Activated CD8-positive, alpha-beta memory T cell treated with anti-CD3 and anti-CD28 coated beads, Interleukin-2, amount 10 ng/mL, durations not matched to agents 7 days and 5 days (primary cell): Measurements from ENCODE around the gene MAD1L1. TPM values are rescaled to one million over a fixed set of nuclear protein-coding genes. Genes with fewer than 3 reads are reported as not detected.

ENCODE experiments used
- ATAC-seq: fragments of 150-1000 bp; cut with Tn5 transposase; one replicate; pipeline ENCODE4 v1.10.0; 2021; ENCODE audit warnings: moderate library complexity
- CTCF ChIA-PET: fragments of 350-600 bp; sonication (Branson Sonifier 250); formaldehyde crosslinking; loops from one replicate; lab custom pipeline; 2021; ENCODE audit warnings: antibody characterized with exemption; lab: Charles Lee
- DNase-seq: peaks from one replicate; pipeline ENCODE4 v3.0.0-alpha.2; 2020
- H3K27ac Mint-ChIP-seq: one replicate; pipeline ENCODE4 v1.8.0; 2021; ENCODE audit warnings: mild to moderate bottlenecking, mixed read lengths
- H3K27me3 Mint-ChIP-seq: one replicate; pipeline ENCODE4 v1.8.0; 2021; ENCODE audit warnings: mixed read lengths
- H3K36me3 Mint-ChIP-seq: one replicate; pipeline ENCODE4 v1.8.0; 2021; ENCODE audit warnings: mild to moderate bottlenecking, mixed read lengths
- H3K4me1 Mint-ChIP-seq: one replicate; pipeline ENCODE4 v1.8.0; 2021; ENCODE audit warnings: mixed read lengths
- H3K4me3 Mint-ChIP-seq: one replicate; pipeline ENCODE4 v1.8.0; 2021; ENCODE audit warnings: mild to moderate bottlenecking, moderate library complexity, mixed read lengths
- H3K9me3 Mint-ChIP-seq: one replicate; pipeline ENCODE4 v1.8.0; 2022; ENCODE audit warnings: low read depth, mixed read lengths
- total RNA-seq, 2 experiments: library from RNA; stranded (reverse); gene quantifications; one replicate each; pipeline ENCODE4 v1.2.3, GENCODE V29; 2021

The MAD1L1 gene
- total RNA-seq, 2 experiments from 2014 or later: 60.0 to 97.7 TPM

DNA sequence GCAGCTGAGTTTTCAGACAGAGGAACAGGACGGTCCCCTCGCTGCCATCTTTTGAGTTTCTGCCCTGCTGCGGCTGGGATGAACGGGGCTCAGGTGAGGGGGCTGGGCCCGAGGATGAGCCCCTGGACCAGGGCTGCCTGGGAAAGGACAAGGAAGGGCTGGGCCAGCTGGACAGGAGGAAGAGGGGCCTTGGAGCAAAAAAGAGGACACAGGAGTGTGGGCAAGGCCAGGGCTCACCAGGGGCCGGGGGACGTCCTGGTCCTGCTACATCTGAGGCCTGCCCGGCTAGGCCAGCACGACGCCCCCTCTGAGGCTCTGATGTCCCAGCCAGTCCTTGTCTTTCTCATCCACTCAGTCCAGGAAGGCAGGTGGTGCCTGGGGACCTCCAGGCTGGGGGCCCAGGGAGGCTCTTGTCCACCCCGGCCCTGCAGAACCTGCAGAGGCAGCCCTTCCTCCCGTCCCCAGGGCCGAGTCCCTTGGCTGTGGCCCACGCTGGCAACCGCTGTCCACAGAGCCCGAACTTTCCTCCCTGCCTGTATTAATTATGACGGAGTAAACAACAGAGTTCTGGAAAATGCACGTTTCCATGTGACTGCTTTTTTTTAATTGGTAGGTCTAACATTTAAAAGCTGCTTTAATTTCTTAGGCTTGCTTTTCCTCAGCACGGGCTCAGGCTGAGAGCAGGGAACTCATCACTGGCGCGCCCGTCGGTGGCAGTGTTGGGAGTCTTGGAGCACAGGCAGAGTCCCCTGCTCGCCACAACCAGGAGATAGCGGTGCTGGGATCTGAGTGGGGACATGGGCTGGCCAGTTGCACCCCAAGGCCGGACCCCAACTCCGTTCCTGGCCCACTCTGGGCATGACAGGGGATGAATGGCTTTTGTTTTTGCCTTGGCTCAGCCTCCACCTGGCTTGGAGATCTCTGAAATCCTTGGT lies 375.0 kb downstream of the MAD1L1 start:
- Mint-ChIP-seq H3K27ac (no peak overlapping the region), H3K36me3 (peaks cover 5% of the 10 kb centered on the region), H3K4me1 (peaks cover 18% of the 10 kb centered on the region), H3K4me3 (no peak overlapping the region), H3K27me3 (no peaks in the 10 kb centered on the region), H3K9me3 (no peaks in the 10 kb centered on the region)
- ATAC-seq (no peak), DNase-seq (no peak)
- CTCF ChIA-PET: no interaction called here

DNA sequence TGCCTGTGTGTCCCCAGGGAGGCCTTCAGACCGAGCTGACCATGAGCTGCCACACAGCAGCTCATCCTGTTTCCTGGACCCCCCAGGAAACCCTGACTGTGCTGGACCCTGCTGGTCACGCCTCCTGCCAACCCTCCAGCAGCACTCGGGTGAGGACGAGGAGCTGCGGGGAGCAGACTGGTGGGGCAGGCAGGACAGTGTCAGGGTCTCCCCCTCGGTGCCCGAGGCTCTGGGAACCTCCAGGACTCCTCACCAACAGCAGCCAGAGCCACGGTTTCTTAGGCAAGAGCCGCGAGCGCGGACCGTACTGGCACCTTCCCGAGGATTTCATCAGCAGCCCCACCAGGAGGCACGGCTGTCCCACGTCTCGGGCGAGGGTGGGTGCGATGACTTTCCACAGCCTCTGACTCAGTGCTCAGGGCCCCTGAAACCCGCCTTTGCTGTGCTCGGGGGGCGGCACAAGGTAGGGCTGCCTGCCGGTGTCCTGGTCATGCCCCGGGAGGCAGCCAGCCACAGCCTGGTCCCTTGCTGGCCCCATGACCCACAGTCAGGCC lies 375.8 kb downstream of the MAD1L1 start:
- no peak for ATAC-seq
- Mint-ChIP-seq H3K27ac (no peak overlapping the region), H3K27me3 (no peaks in the 10 kb centered on the region), H3K4me1 (peaks cover 18% of the 10 kb centered on the region), H3K36me3 (peaks cover 5% of the 10 kb centered on the region), H3K4me3 (no peak overlapping the region), H3K9me3 (no peaks in the 10 kb centered on the region)
- CTCF ChIA-PET: no interaction called here
- no peak for DNase-seq

DNA sequence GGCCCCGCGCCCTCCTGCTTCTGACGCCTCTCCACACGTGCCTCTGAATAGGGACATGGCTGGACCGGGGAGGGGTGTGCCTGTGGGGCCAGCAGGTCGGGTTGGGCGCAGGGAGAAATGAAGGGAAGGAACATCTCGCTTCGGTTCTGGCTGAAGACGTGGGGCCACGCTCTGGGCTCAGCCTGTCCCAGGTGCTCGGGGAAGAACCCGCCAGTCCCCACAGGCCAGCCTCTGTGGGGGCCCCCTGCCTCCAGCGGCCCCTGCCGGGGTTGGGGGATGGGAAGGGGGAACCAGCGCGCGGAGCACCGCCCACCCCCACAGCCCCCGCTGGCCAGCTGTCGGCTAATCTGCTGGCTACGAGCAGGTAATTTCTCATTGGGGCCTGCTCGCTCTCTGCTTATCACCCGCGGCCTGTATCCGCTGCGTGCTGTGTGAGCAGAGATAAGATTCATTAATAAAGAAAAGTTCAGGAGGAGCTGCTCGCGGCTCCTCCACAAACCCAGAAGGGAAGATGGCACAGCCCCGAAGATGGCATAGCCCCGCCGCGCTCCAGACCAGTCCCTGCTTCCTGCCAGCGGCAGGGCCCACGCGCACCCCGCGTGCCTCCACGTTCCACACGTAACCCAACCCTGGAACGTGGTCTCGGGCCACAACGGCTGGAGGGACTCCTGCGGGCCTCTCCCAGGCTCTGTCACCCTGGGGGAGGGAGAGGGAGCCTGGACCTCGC lies 376.4 kb downstream of the MAD1L1 start:
- DNase-seq (no peak), ATAC-seq (no peak)
- Mint-ChIP-seq H3K4me1 (peaks cover 18% of the 10 kb centered on the region), H3K4me3 (no peak overlapping the region), H3K9me3 (no peaks in the 10 kb centered on the region), H3K27me3 (no peaks in the 10 kb centered on the region), H3K27ac (no peak overlapping the region), H3K36me3 (peaks cover 5% of the 10 kb centered on the region)
- CTCF ChIA-PET: no interaction called here

DNA sequence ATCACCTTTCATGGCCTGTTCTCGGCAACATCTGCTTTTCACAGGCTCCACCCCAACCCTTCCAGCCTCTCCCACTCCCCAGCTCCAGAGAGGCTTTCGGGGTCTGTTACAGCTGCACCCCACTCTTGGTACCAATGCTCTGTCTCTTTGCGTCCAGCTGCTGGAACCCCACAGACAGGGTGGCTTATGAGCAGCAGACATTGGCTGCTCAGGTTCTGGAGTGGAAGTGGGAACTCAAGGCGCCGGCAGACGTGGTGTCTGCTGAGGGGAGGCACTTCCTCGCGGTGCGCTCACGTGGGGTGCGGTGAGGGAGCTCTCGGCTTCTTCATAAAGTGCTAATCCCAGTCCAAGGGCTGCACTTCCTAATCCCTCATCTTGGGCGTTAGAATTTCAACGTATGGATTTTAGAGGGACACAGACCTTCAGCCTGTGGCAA lies 377.0 kb downstream of the MAD1L1 start:
- Mint-ChIP-seq H3K4me1 (peaks cover 18% of the 10 kb centered on the region), H3K27me3 (no peaks in the 10 kb centered on the region), H3K36me3 (peaks cover 5% of the 10 kb centered on the region), H3K4me3 (no peak overlapping the region), H3K27ac (no peak overlapping the region), H3K9me3 (no peaks in the 10 kb centered on the region)
- no peak for DNase-seq
- CTCF ChIA-PET: no interaction called here
- ATAC-seq: no peak

DNA sequence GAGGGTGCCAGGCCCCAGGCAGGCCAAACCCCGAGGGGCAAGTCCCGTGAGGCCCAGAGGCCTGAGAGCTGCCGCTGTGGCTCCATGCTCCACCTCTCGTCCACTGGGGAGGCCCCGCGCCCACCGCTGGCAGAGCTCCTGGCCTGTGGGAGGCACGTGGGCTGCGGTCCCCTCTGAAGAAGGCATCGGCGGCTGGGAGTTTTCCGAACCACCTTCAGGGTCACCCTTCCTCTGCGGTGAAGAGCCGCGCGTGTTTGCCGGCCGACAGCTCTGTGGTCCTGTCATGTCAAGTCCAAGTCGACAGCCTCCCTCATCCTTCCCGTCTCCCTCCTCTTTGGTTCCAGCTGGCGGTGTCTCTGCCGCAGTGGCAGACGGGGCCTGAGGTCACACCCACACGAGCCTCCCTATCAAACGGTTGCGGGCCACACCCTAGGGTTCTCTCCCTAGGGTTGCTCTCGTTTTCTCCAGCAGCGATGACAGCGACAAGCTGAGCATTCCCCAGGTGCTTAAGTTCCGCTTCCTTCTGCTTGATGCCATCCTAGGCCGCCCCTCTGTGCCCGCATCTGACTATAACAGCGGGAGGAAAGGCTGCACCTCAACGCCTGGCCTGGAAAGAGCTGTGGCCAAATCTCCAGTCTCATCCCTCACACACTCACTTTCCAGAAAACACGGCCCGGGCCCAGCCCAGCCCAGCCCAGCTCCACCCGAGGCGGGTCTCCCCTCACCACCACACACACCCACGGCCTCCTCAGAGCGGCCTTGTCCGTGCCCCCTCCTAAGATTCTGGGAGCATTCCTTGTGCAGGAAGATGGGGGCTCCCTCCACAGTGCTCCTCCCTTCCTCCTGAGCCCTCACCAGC lies 377.6 kb downstream of the MAD1L1 start:
- Mint-ChIP-seq H3K9me3 (no peaks in the 10 kb centered on the region), H3K27me3 (no peaks in the 10 kb centered on the region), H3K4me3 (no peak overlapping the region), H3K27ac (peak overlapping the region; percentile 35), H3K36me3 (peaks cover 5% of the 10 kb centered on the region), H3K4me1 (peaks cover 18% of the 10 kb centered on the region)
- no peak for DNase-seq
- peak; percentile 5 for ATAC-seq
- CTCF ChIA-PET: no interaction called here

DNA sequence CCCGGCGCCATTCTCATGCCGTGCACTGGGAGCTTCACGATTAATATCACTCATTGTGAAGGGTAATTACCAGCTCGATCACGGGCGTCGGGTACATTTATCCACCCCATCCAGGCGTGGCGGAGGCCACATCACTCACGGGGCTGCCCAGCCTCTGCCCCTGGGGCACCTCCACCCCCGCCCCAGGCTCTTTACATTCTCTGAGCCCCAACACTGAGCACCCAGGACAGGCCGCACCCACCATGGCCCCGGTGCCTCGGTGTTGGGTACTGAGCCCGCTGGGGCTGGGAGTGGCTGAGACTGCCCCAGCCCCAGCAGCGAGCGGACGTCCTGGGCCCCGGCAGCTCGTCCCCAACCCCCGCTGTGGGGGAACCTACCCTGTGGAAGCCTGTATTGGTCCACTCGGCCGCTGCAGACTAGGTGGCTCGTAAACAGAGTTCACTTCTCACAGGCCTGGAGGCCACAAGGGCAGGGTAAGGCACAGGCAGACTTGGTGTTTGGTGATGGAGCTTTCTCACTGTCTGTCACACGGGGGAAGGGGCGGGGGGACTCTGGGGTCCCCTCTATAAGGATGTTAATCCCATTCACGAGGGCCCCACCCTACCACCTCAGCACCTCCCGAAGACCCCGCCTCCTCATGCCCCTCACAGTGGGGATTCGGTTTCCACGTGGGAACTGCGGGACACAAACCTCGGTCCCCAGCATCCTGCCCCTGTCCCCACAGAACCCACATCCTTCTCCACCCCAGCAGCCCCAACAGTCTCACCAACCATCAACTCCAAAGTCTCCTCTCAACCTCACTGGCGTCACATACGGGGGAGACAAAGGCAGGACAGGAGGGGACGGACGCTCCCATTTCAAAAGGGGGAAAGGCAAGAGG lies 378.5 kb downstream of the MAD1L1 start:
- peak overlapping the region; percentile 35 for H3K27ac Mint-ChIP-seq
- no peaks in the 10 kb centered on the region for H3K9me3 Mint-ChIP-seq
- DNase-seq (peak; percentile 51), ATAC-seq (peak; percentile 40)
- no peak overlapping the region for H3K4me3 Mint-ChIP-seq
- peaks cover 18% of the 10 kb centered on the region for H3K4me1 Mint-ChIP-seq
- H3K27me3 Mint-ChIP-seq: no peaks in the 10 kb centered on the region
- CTCF ChIA-PET: no interaction called here
- peaks cover 5% of the 10 kb centered on the region for H3K36me3 Mint-ChIP-seq

DNA sequence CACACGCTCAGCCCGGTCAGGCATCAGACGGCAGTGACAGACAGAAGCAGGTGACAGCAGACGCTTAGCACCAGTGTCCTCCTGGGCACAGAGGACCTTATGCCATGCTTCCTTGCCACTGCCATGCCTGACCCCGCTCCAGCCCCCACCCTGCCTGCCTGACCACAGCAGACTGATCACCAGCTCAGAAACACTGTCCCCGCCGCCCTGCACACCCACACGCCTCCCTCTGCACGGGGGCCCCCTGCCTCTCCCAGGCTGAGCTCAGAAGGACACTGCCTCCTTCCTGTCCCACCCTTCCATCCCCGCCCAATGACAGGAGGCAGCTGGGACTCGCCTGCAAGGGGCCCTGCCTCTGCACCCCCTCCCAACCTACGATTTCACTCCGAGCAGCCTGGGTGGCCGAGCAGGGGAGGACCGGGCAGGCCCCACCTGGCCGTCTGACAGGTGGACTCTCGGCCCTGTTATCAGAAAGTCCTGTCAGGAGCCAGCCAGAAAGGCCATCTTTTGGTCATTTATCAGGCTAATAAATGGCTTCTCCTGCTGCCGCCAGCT lies 379.2 kb downstream of the MAD1L1 start:
- CTCF ChIA-PET: no interaction called here
- no peak for ATAC-seq
- H3K27ac Mint-ChIP-seq: no peak overlapping the region

DNA sequence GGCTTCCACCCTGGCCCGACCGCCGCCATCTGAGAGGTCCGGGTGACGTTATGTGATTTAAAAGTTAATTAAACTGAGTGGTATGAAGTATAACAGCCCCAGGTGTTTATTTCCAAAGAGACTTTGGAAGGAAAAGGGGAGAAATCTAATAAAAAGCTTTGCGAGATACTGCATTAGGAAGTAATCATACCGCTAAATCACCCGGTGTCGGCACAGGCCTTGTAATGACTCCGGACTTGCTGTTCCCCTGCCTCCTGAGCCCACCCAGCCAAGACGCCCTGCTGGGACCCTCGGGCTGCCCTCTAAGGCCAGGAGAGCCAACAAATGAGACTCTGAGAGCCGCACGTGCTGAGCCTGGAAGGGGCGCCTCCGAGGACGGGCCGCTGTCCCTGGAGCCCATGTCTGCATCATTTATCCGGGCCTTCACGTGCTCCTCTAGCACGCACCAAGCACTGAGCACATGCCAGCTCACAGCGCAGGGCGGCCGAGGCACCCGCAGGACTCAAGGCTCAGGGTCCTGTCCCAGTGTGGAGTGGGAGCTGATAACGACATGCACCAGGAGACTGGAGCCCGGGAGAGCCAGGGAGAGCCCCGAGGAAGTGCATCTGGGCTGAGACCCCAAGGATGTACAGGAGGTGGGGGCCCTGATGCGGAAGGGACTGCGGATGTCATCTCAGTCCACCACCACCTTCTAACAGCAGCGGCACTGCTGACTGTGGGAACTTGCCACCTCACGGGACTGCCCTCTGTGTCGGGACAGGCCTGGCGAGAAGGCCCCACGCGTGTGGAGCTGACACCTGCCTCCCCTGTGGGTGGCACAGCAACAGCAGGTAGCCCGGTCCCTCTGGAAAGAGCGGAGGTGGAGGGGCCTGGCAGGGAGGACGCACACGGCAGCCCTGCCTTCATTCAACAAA lies 380.0 kb downstream of the MAD1L1 start:
- ATAC-seq (no peak), DNase-seq (no peak)
- H3K4me3 Mint-ChIP-seq: no peak overlapping the region
- peaks cover 5% of the 10 kb centered on the region for H3K36me3 Mint-ChIP-seq
- CTCF ChIA-PET: no interaction called here
- H3K27me3 Mint-ChIP-seq: no peaks in the 10 kb centered on the region
- H3K27ac Mint-ChIP-seq: no peak overlapping the region
- H3K9me3 Mint-ChIP-seq: no peaks in the 10 kb centered on the region
- peaks cover 18% of the 10 kb centered on the region for H3K4me1 Mint-ChIP-seq

More for the DNA sequence above, 379.2 kb downstream of the MAD1L1 start:
- DNase-seq: no peak
- Mint-ChIP-seq H3K9me3 (no peaks in the 10 kb centered on the region), H3K27me3 (no peaks in the 10 kb centered on the region), H3K36me3 (peaks cover 5% of the 10 kb centered on the region), H3K4me1 (peaks cover 18% of the 10 kb centered on the region), H3K4me3 (no peak overlapping the region)

DNA sequence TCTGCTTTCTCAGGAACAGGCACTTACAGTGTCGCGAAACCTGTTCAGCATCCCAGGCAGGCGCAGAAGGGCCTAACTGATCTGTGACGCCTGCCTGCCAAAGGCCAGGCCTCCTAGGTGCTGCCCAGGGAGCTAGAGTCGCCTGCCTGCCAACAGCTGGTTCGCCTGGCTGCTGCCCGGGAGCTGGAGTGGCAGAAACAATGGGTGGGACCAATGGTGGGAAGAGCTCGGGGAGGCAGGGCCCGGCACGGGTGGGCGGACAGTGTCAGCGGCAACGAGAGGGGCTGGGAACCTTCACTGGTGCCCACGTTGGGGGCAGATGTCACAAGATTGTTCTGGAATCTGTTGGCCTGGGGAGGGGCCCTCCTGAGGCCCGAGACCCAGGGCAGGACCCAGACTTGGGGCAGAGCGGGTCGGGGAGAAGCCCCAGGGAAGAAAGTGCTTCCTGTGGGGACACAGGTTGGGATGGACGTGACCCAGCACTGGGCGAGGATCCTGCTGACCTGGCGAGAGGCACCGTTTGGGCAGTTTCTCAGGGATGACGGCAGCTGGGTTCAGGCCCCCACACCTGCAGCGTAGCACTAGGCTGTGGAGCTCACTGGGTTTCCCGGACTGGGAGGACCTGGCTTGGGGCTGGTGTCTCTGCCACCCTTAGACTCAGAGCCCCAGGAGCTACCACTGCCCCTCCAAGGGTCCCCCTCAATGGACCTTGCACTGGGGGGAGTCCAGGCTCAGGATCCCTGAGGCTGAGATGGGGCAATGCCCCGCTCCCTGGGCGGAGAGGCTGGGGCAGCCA lies 380.8 kb downstream of the MAD1L1 start:
- H3K4me3 Mint-ChIP-seq: no peak overlapping the region
- H3K27me3 Mint-ChIP-seq: no peaks in the 10 kb centered on the region
- CTCF ChIA-PET: no interaction called here
- no peaks in the 10 kb centered on the region for H3K9me3 Mint-ChIP-seq
- H3K4me1 Mint-ChIP-seq: peaks cover 18% of the 10 kb centered on the region
- H3K36me3 Mint-ChIP-seq: peaks cover 5% of the 10 kb centered on the region
- no peak overlapping the region for H3K27ac Mint-ChIP-seq
- DNase-seq (no peak), ATAC-seq (no peak)

DNA sequence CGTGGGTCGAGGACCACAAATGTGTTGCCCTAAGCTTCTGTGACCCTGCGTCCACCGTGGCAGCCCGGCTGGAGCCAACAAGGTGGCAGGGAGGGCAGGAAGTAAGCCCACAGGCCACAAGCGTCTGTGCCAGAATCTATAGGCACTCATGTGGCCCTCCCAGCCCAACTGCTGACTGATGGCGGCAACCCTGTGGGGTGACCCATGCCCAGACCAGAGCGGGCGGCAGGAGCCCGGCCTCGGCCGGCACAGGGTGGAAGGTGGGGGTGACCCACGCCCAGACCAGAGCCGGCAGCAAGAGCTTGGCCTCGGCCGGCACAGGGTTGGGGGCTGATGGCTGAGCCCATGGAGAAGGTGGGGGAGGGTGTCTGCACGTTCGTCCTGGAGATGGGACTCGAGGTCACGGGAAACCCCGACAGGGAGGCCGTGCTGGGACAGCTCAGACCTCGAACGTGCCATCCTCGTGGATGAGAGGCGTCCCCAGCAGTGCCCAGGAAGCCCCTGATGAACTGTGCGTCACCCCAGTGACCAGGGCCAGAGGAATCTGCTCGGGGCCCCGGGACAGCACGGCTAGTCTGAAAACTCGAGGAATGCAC lies 381.7 kb downstream of the MAD1L1 start:
- H3K4me1 Mint-ChIP-seq: peaks cover 18% of the 10 kb centered on the region
- no peaks in the 10 kb centered on the region for H3K27me3 Mint-ChIP-seq
- ATAC-seq: no peak
- H3K36me3 Mint-ChIP-seq: peaks cover 5% of the 10 kb centered on the region
- H3K27ac Mint-ChIP-seq: no peak overlapping the region
- no peak overlapping the region for H3K4me3 Mint-ChIP-seq
- CTCF ChIA-PET: no interaction called here
- DNase-seq: no peak
- no peaks in the 10 kb centered on the region for H3K9me3 Mint-ChIP-seq
